Measurements from ENCODE around the gene SPSB2.
"Not testable (repeated sequence)": the region's sequence is repeated elsewhere in the genome, so short reads cannot be mapped to it uniquely, and the experiment has no call there.

SPSB2 gene, protein sequence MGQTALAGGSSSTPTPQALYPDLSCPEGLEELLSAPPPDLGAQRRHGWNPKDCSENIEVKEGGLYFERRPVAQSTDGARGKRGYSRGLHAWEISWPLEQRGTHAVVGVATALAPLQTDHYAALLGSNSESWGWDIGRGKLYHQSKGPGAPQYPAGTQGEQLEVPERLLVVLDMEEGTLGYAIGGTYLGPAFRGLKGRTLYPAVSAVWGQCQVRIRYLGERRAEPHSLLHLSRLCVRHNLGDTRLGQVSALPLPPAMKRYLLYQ

GRCh38 chr12:6873094-6874014 lies at the start of gene SPSB2:
Gene SPSB2, minus strand, starts transcription at chr12:6873303. Its CDS starts 402 bp downstream, at chr12:6872901.
- FAIRE-seq (peak; percentile 97), DNase-seq (ENCODE audit: insufficient read length, low spot score) (peak; percentile 95)

DNA sequence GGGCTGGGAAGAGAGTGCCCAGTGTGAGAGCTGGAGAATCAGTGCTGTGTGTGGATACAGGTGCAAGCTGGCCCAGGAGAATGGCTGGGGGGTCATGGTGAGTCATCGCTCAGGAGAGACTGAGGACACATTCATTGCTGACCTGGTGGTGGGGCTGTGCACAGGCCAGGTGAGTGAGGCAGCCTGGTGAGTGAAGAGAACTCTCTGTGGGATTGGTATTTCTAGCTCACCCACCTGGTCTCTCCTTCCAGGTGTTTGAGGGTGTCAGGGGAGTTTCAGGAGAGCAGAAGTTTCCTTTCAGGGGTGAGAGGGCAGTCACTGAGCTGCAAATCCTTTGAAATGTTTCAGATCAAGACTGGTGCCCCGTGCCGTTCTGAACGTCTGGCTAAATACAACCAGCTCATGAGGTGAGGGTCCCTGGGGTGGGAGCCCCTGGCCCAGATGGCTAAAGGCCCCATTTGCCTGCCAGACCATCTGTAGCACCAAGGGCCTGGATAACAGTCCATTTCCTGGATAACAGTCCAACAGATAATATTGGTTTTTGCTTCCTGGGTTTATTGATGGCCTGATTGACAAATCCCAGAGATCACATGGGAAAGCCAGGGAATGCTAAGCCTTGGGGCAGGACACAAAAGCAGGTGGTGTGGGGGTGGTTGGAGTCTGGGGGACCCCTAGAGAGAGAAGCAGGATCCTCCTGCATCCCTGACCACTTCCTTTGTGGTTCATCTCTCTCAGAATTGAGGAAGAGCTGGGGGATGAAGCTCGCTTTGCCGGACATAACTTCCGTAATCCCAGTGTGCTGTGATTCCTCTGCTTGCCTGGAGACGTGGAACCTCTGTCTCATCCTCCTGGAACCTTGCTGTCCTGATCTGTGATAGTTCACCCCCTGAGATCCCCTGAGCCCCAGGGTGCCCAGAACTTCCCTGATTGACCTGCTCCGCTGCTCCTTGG lies 49.2 kb upstream of the SPSB2 start:
- DNase-seq (ENCODE audit: insufficient read length, low spot score) (no peak), FAIRE-seq (peak; percentile 52)

DNA sequence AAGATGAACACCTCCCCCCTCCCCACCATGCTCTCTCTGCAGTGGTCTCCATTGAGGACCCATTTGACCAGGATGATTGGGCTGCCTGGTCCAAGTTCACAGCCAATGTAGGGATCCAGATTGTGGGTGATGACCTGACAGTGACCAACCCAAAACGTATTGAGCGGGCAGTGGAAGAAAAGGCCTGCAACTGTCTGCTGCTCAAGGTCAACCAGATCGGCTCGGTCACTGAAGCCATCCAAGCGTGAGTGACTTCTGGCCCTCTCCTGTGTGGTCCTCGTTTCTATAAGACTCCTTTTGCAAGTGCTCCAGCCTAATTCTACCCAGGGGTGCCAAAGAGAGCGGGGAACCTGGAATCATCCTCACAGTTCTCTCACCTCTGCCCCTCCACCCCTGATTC lies 48.4 kb upstream of the SPSB2 start:
- FAIRE-seq (no peak), DNase-seq (ENCODE audit: insufficient read length, low spot score) (no peak)

DNA sequence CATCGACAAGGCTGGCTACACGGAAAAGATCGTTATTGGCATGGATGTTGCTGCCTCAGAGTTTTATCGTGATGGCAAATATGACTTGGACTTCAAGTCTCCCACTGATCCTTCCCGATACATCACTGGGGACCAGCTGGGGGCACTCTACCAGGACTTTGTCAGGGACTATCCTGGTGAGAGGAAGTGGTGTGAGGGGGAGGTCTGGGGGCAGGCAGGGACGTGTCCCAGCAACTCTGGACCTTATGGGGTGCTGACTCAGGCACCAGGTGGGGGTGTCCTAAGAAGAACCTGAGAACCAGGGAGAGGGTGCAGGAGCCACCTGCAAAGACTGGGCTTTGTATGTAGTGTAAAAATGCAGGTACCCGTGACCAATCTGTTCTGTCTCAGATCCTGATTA lies 46.5 kb upstream of the SPSB2 start:
- FAIRE-seq (no peak), DNase-seq (ENCODE audit: insufficient read length, low spot score) (no peak)

- DNase-seq (ENCODE audit: insufficient read length, low spot score) (no peak), FAIRE-seq (no peak)
Observed at GRCh38 chr12:6917491-6918231, 44.6 kb upstream of the SPSB2 start.

GRCh38 chr12:6916426-6917200 lies 43.5 kb upstream of the SPSB2 start:
- FAIRE-seq, result no peak
- DNase-seq (ENCODE audit: insufficient read length, low spot score), result no peak

GRCh38 chr12:6915789-6916285 lies 42.7 kb upstream of the SPSB2 start:
- DNase-seq (ENCODE audit: insufficient read length, low spot score), result no peak
- no peak for FAIRE-seq

DNA sequence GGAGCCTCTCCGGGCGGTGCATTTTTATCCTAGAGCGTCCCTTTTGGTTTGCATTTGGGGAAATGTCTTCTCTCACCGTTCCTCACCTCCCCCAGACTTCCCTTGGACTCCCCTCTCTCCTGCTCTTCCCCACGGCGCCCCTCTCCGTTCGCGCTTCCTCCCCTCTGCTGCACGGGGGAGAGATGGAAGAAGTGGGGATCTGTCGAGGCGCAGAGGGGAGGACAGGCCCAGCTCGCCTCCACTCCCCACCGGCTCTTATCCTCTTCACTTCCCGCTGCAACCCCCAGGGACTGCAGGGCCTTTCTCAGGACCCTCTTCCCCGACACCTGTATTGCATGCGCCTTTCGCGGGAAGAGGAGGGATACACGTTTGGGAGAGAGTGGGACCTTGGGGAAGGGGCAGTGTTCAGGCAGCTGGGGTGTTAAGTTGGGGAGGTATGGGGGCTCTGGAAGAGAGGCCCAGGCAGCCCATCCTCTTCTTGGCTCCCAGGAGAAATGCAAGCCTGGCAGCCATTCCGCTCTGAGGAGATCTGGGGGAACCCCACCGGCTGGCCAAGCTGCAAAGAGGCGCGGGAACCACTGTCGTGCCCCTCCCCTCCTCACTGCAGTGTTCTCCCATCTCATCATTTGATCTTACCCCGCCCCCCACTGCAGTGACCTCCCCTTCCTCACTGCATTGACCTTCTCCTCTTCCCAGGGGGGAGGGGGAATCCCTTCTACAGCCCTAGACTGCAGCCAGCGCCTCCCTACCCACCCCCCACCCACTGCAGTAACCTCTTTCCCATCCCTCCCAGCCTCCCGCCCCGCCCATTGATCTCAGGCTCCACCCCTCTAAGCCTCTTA lies 42.1 kb upstream of the SPSB2 start:
- DNase-seq (ENCODE audit: insufficient read length, low spot score) (no peak), FAIRE-seq (peak; percentile 59)

DNA sequence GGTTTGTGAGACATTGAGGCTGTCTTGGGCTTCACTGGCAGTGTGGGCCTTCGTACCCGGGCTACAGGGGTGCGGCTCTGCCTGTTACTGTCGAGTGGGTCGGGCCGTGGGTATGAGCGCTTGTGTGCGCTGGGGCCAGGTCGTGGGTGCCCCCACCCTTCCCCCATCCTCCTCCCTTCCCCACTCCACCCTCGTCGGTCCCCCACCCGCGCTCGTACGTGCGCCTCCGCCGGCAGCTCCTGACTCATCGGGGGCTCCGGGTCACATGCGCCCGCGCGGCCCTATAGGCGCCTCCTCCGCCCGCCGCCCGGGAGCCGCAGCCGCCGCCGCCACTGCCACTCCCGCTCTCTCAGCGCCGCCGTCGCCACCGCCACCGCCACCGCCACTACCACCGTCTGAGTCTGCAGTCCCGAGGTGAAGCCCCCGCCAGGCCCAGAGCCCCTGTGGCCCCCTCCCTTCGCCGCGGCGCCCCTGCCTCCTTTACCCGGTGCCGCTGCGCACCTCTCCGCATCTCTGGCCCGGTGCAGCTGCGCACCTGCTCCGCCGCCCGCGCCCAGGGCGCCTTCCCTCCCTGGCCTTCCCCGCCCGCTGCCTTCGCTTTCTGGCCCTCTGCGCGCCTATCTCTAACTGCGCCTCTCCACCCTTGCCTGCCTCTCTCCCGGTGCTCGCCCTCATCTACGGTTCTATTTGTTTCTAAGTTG lies 41.3 kb upstream of the SPSB2 start, which contains the start of gene ENO2:
Gene ENO2, plus strand, starts transcription at position 335 of the 701 bp plus-strand sequence. CDS start 1,253 bp downstream, outside the sequence.
- DNase-seq (ENCODE audit: insufficient read length, low spot score), result peak; percentile 83
- FAIRE-seq, result peak; percentile 89

DNA sequence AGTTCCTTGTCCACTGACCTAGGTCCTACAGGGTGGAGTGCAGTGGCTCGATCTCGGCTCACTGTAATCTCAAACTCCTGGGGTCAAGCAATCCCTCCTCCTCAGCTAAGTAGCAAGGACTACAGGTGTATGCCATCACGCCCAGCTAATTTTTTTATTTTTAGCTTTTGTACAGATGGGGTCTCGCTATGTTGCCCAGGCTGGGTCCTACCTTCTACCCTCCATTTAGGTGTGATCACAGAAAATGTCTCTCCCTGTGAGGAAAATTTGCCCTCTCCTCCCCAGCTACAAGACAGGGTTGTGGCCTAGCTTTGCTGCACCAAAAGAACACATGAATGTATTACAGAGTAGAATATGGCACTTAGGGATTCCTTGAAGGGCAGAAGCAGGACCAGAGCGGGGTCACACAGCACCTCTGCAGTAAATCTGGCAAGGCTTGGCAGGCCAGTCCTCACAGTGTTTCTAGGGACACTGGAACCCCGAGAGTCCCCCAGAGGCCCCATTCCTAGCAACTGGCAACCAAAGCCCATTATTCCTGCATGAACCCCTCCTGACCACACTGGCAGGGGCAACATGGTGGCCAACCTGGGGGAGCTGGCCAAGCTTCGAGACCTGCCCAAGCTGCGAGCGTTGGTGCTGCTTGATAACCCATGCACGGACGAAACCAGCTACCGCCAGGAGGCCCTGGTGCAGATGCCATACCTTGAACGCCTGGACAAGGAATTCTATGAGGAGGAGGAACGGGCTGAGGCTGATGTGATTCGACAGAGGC lies 39.2 kb upstream of the SPSB2 start:
- no peak for FAIRE-seq

GRCh38 chr12:6909421-6910145 lies 36.5 kb upstream of the SPSB2 start:
- DNase-seq (ENCODE audit: insufficient read length, low spot score) (no peak), FAIRE-seq (no peak)

More for the DNA sequence above, 39.2 kb upstream of the SPSB2 start:
- DNase-seq (ENCODE audit: insufficient read length, low spot score), result no peak

DNA sequence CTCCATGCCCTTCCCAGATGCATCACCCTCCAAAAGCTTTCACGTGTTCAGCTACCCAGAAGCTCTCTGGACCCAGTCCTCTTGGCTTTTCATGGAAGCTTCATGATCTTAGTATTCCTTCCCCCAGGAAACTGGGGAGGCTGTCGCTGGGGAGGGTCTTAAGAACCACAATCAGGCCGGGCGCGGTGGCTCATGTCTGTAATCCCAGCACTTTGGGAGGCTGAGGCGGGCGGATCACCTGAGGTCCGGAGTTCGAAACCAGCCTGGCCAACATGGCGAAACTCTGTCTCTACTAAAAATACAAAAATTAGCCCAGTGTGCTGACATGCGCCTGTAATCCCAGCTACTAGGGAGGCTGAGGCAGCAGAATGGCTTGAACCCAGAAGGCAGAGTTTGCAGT lies 35.0 kb upstream of the SPSB2 start:
- FAIRE-seq; DNase-seq (ENCODE audit: insufficient read length, low spot score): not testable (repeated sequence)

GRCh38 chr12:6905414-6906040 lies 32.4 kb upstream of the SPSB2 start:
- DNase-seq (ENCODE audit: insufficient read length, low spot score), result no peak
- peak; percentile 73 for FAIRE-seq

DNA sequence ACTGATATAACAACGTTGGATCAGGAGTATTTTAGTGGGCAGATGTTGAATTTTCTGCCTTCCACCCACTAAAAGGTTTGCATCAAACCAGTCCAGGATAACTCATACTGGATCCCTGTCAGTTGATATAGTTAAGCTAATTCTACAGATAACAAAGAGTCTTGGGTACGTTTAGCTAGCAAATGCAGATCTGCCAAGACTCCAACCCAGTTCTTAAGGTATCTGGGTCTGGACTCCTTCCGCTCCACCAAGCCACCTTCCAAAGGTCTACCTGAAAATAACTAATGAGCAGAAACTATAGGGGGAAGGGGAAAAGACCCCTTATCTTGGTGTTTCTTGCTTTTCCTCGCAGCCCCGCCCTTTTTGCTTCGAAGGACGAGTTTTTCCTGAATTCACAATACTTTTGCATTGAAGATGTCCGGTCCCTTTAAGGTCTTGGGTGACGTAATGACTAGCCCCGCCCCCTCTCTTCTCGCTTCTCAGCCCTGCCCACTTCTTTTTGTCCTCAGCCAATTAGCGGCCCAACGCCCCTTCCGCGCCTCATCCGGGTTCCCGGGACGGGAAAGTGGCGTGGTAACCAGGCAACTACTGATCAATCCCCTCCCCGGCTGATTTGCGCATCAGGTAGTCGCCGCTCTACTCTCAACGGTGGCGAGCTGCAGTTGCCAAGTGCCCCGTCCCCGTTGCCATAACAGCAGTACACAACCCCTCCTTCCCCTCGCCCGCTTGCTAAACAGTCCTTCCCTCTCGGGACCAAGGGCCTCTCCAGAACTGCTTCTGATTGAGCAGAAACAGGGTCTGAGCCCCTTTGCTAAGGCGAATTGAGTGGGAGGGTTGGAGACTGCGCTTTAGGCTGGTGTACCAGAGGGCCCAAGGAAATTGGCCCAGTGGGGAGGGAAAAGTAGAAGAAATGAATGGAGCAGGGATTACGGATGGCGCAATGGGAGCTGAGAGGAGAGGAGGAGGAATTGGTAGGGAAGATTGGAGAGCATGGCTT lies 31.5 kb upstream of the SPSB2 start, which contains the start of gene LRRC23:
Gene LRRC23, plus strand, starts transcription at position 543 of the 997 bp plus-strand sequence. CDS start 812 bp downstream, outside the sequence.
- FAIRE-seq (peak; percentile 99), DNase-seq (ENCODE audit: insufficient read length, low spot score) (peak; percentile 95)

All from HTR-8/SVneo (cell line).